ENCODE measurements around the gene MRPS31. TPM values are rescaled to one million over a fixed set of nuclear protein-coding genes. Genes with fewer than 3 reads are reported as not detected.

MRPS31 gene
- polyA plus RNA-seq (2013, experiment 1 of 2; ENCODE audit: insufficient read length), result 14.3 TPM
- 11.8 TPM for polyA plus RNA-seq (2013, experiment 2 of 2; ENCODE audit: insufficient read length)

GRCh38 chr13:40770934-40771618 is at the start of gene MRPS31:
MRPS31 (minus strand) TSS chr13:40771190; CDS start chr13:40771136, 54 bp downstream.
- DNase-seq, result peak; percentile 93

- no peak for DNase-seq
Measured at GRCh38 chr13:40819797-40820315, 48.9 kb upstream of the MRPS31 start.

- DNase-seq, result no peak
Measured at GRCh38 chr13:40818926-40819325, 47.9 kb upstream of the MRPS31 start.

- DNase-seq, result peak; percentile 8
Measured at GRCh38 chr13:40814803-40815202, 43.8 kb upstream of the MRPS31 start.

GRCh38 chr13:40813667-40814454 is 42.9 kb upstream of the MRPS31 start:
- DNase-seq, result peak; percentile 7

GRCh38 chr13:40812724-40813445 is 41.9 kb upstream of the MRPS31 start:
- DNase-seq, result peak; percentile 17

- no peak for DNase-seq
Measured at GRCh38 chr13:40812102-40812501, 41.1 kb upstream of the MRPS31 start.

- no peak for DNase-seq
Measured at GRCh38 chr13:40809471-40809870, 38.5 kb upstream of the MRPS31 start.

- DNase-seq, result no peak
Measured at GRCh38 chr13:40806241-40806640, 35.3 kb upstream of the MRPS31 start.

GRCh38 chr13:40803316-40803715 is 32.3 kb upstream of the MRPS31 start:
- DNase-seq, result no peak

GRCh38 chr13:40801255-40802217 is 30.5 kb upstream of the MRPS31 start:
- DNase-seq, result no peak

GRCh38 chr13:40800559-40800958 is 29.6 kb upstream of the MRPS31 start:
- DNase-seq, result no peak

GRCh38 chr13:40799508-40799907 is 28.5 kb upstream of the MRPS31 start:
- DNase-seq, result no peak

GRCh38 chr13:40798380-40798779 is 27.4 kb upstream of the MRPS31 start:
- DNase-seq, result no peak

- DNase-seq, result no peak
Measured at GRCh38 chr13:40796649-40797048, 25.7 kb upstream of the MRPS31 start.

- DNase-seq, result no peak
Measured at GRCh38 chr13:40794414-40795368, 23.7 kb upstream of the MRPS31 start.

- no peak for DNase-seq
Measured at GRCh38 chr13:40793339-40793738, 22.3 kb upstream of the MRPS31 start.

GRCh38 chr13:40792284-40793051 is 21.5 kb upstream of the MRPS31 start:
- no peak for DNase-seq

GRCh38 chr13:40790154-40790616 is 19.2 kb upstream of the MRPS31 start:
- no peak for DNase-seq
